Heart left ventricle (tissue), 13 donors: ENCODE results near the gene CNGB1.

ENCODE experiments used
- POLR2A ChIP-seq, 2 donors: fragments of 450-650 bp; IDR thresholded peaks; one replicate each; pipeline ENCODE4 v1.6.1; 2017; ENCODE audit warnings: antibody characterized with exemption in 2 of 2, mild to moderate bottlenecking in 2 of 2, moderate library complexity in 2 of 2
- TF ChIP-seq, protein P1 (sequence below), 12 donors: fragments of 200-600 bp; sonication (generic) in 4 of 12; IDR thresholded peaks; one replicate each; pipeline versions ENCODE4 v1.5.0 to v1.8.0; 2018 to 2022; ENCODE audit warnings: antibody characterized with exemption in 12 of 12, mild to moderate bottlenecking in 5 of 12
- donor health status: ischemic (EF 13 %, LVEDD 7.1; RV severe dilation, severe dysfunction).
- donor health status: DM: no; HTN: yes; CAD: no.
- donor health status: DM: no; HTN: no; CAD: no.
- donor health status: ischemic (EF 25% LVEDD 6.9; RV normal size, moderate dysfunction).
- donor health status: ischemic (EF 25% LVEDD 5.7; RV mildly dilated, moderate dysfunction).
- donor health status: ischemic (EF 35%, LVEDD 5.7; RV mildly dilated, moderate dysfunction).
- donor health status: nonischemic (EF 11% LVEDD 7.7; RV severe dilation, severe dysfunction).
- donor health status: DM: yes; HTN: yes; CAD: no.
- donor health status: PGD.
- donor health status: ischemic (EF 29% LVEDD 5.4; RV normal size, mild dysfunction).
- donor health status: nonischemic (EF 23%, LVEDD 6.1; RV moderate dilation, normal function).

GRCh38 chr16:57904101-57904500, 66.8 kb downstream of the CNGB1 start:
- TF ChIP-seq, protein P1, sequence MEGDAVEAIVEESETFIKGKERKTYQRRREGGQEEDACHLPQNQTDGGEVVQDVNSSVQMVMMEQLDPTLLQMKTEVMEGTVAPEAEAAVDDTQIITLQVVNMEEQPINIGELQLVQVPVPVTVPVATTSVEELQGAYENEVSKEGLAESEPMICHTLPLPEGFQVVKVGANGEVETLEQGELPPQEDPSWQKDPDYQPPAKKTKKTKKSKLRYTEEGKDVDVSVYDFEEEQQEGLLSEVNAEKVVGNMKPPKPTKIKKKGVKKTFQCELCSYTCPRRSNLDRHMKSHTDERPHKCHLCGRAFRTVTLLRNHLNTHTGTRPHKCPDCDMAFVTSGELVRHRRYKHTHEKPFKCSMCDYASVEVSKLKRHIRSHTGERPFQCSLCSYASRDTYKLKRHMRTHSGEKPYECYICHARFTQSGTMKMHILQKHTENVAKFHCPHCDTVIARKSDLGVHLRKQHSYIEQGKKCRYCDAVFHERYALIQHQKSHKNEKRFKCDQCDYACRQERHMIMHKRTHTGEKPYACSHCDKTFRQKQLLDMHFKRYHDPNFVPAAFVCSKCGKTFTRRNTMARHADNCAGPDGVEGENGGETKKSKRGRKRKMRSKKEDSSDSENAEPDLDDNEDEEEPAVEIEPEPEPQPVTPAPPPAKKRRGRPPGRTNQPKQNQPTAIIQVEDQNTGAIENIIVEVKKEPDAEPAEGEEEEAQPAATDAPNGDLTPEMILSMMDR (IDR thresholded peaks at IDR 0.05) = no peak
- TF ChIP-seq POLR2A (IDR thresholded peaks at IDR 0.05) = no peak
